ENCODE results near the gene IFT43. TPM values are rescaled to one million over a fixed set of nuclear protein-coding genes. Genes with fewer than 3 reads are reported as not detected.
A peak's percentile ranks its signal among the peaks of the same experiment; 100 is the strongest.

The IFT43 gene
- total and polyA plus RNA-seq, 10 of the 15 experiments (the other 5 are each of a cell fraction or from before 2014, with no cell fraction given) = 8.2 to 24.8 (median 14.0) TPM

DNA sequence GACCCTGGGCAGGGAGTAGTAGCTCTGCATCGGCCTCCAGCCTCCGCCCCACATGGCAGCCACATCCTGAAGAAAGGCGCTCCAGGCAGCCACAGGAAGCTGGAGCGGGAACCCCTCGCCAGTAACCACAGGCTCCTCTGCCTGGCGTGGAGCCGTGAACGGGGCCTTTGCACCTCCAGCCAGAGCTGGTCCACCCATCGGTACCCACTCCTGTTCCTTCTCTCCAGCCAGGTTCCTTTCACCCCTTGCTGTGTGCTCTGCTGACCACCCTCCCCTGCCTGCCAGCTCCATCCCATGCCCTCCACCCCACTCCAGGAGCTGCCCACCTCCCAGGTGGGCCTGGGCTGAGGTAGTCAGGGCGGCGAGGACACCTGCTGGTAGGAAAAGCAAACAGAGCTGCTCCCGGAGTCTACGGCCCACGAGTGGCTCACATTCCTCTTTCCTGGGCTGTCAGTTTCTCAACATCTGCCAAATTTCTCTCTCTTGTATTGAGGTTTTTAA is 6.4 kb upstream of the IFT43 start:
- intact Hi-C loops (cut with micrococcal nuclease; ENCODE audit: unreplicated experiment) (loop anchor here (10.0 kb wide), 1 partner anchor 804 kb away; the partner anchor contains the start of gene TMED10), in situ Hi-C loops (cut with MboI) (no loop called here)
- H3K9me3 ChIP-seq (replicated peaks; ENCODE audit: control insufficient read depth, insufficient read depth, low read length) = no peaks in the 10 kb centered on the region
- peaks cover 22% of the 10 kb centered on the region for H3K4me1 ChIP-seq (ENCODE audit: control insufficient read depth, insufficient read depth, low read length)
- ChIA-PET CTCF (interaction anchor here (0.9 to 15.4 kb wide), 12 partner anchors 8 to 402 kb away, joined by 3 to 390 read pairs (median 6); no protein-coding TSS in a partner anchor), SMC1A (ENCODE audit: uncharacterized antibody, unreplicated experiment) (interaction anchor here (0.8 to 13.7 kb wide), 9 partner anchors 10 to 402 kb away, joined by 3 to 190 read pairs (median 4); no protein-coding TSS in a partner anchor), RAD21 (ENCODE audit: unreplicated experiment) (interaction anchor here (0.8 to 11.1 kb wide), 7 partner anchors 19 to 402 kb away, joined by 3 to 179 read pairs (median 4); no protein-coding TSS in a partner anchor), POLR2A (interaction anchor here (0.7 to 1.4 kb wide), 2 partner anchors 28 to 72 kb away, joined by 3 to 5 read pairs; no protein-coding TSS in a partner anchor)
- no peak overlapping the region for H3K27ac ChIP-seq (ENCODE audit: control insufficient read depth, insufficient read depth)
- H3K36me3 ChIP-seq (ENCODE audit: control insufficient read depth in 2 of 2, insufficient read depth in 2 of 2, low read length in 1 of 2) = no peaks in the 10 kb centered on the region
- 73% methylated on average over 14 of the region's 14 CpGs for WGBS (ENCODE audit: insufficient coverage, insufficient replicate concordance, low lambda C conversion rate, missing lambda C conversion rate)
- peak; percentile 79 for TF ChIP-seq RAD21 (IDR thresholded peaks at IDR 0.05; ENCODE audit: insufficient read depth, low read depth, low read length)
- TF ChIP-seq NFYA (IDR thresholded peaks at IDR 0.05; ENCODE audit: borderline replicate concordance, low read depth, low read length) = no peak
- peak; percentile 64 for TF ChIP-seq SMC3 (IDR thresholded peaks at IDR 0.05; ENCODE audit: borderline replicate concordance, low read length)
- no peak for TF ChIP-seq EED (IDR thresholded peaks at IDR 0.05; ENCODE audit: low read depth)
- peak; percentile 40 to 60 (median 53) for TF ChIP-seq CTCF (IDR thresholded peaks at IDR 0.05 in 2 of 3, conservative IDR thresholded peaks at IDR 0.05 in 1 of 3; ENCODE audit: control insufficient read depth in 2 of 3, extremely low read depth in 1 of 3, insufficient read depth in 1 of 3, low read depth in 3 of 3, low read length in 3 of 3)
- peak; percentile 22; the same call in 1 of the 2 replicates for TF ChIP-seq SMARCA5 (IDR thresholded peaks at IDR 0.05)
- no peak overlapping the region for H3K9ac ChIP-seq (ENCODE audit: control insufficient read depth, insufficient read depth, low read length)
- no peaks in the 10 kb centered on the region for H4K20me1 ChIP-seq (ENCODE audit: control insufficient read depth, insufficient read depth)
- no peak overlapping the region for H3K4me2 ChIP-seq (ENCODE audit: control insufficient read depth, insufficient read depth)
- H3K79me2 ChIP-seq (ENCODE audit: control insufficient read depth, insufficient read depth, low read length) = no peaks in the 10 kb centered on the region
- FAIRE-seq (no peak), ATAC-seq (no peak), DNase-seq (ENCODE audit: low read depth, low spot score) (no peak)
- no TSS peak for BruUV-seq (replicated peaks)
- no peaks in the 10 kb centered on the region; a peak in 1 of 4 replicates for H3K27me3 ChIP-seq (replicated peaks in 1 of 2; ENCODE audit: control insufficient read depth in 2 of 2, insufficient read depth in 2 of 2, low read length in 1 of 2)
- no peak overlapping the region for H3K4me3 ChIP-seq
- no peak overlapping the region for H2AFZ ChIP-seq (ENCODE audit: control insufficient read depth, low read depth, low read length)
